Stimulated activated memory B cell treated with anti-CD40 and anti-IgM and Interleukin-4, amounts not matched to agents 10 μg/mL and 1 μg/mL and 100 μg/mL, for 72 hours (primary cell): ENCODE data around the gene ATP7B.
"Not testable (repeated sequence)": the region's sequence is repeated elsewhere in the genome, so short reads cannot be mapped to it uniquely, and the experiment has no call there.

Experiments
- ATAC-seq: fragments of 150-1000 bp; cut with Tn5 transposase; 2 replicates; pipeline ENCODE4 v1.10.0; 2021
- H3K27ac Mint-ChIP-seq: one replicate; pipeline ENCODE4 v1.8.0; 2022; ENCODE audit warnings: mild to moderate bottlenecking, mixed read lengths
- H3K27me3 Mint-ChIP-seq: one replicate; pipeline ENCODE4 v1.8.0; 2022; ENCODE audit warnings: mixed read lengths
- H3K36me3 Mint-ChIP-seq: one replicate; pipeline ENCODE4 v1.8.0; 2022; ENCODE audit warnings: mixed read lengths
- H3K4me1 Mint-ChIP-seq: one replicate; pipeline ENCODE4 v1.8.0; 2022; ENCODE audit warnings: mixed read lengths
- H3K4me3 Mint-ChIP-seq: one replicate; pipeline ENCODE4 v1.8.0; 2022; ENCODE audit warnings: mild to moderate bottlenecking, moderate library complexity, mixed read lengths
- H3K9me3 Mint-ChIP-seq: one replicate; pipeline ENCODE4 v1.8.0; 2022; ENCODE audit warnings: mixed read lengths

Gene ATP7B

GRCh38 chr13:51916051-51916818, 95.0 kb downstream of the ATP7B start:
- no peak for ATAC-seq
- Mint-ChIP-seq H3K27ac (no peak overlapping the region), H3K36me3 (no peaks in the 10 kb centered on the region), H3K27me3 (peaks cover 20% of the 10 kb centered on the region), H3K9me3 (no peaks in the 10 kb centered on the region), H3K4me3 (no peak overlapping the region), H3K4me1 (peaks cover 13% of the 10 kb centered on the region)

- Mint-ChIP-seq H3K27ac (no peak overlapping the region), H3K4me3 (no peak overlapping the region), H3K9me3 (no peaks in the 10 kb centered on the region), H3K4me1 (peaks cover 27% of the 10 kb centered on the region), H3K27me3 (peaks cover 20% of the 10 kb centered on the region), H3K36me3 (no peaks in the 10 kb centered on the region)
- ATAC-seq: no peak
These were observed 97.1 kb downstream of the ATP7B start for GRCh38 chr13:51914137-51914493.

- no peak for ATAC-seq
- no peak overlapping the region for H3K4me3 Mint-ChIP-seq
- peaks cover 20% of the 10 kb centered on the region for H3K27me3 Mint-ChIP-seq
- H3K27ac Mint-ChIP-seq: no peak overlapping the region
- H3K9me3 Mint-ChIP-seq: no peaks in the 10 kb centered on the region
- no peaks in the 10 kb centered on the region for H3K36me3 Mint-ChIP-seq
- H3K4me1 Mint-ChIP-seq: peaks cover 32% of the 10 kb centered on the region
These were observed 97.7 kb downstream of the ATP7B start for GRCh38 chr13:51913421-51914136.

- no peaks in the 10 kb centered on the region for H3K9me3 Mint-ChIP-seq
- H3K27ac Mint-ChIP-seq: no peak overlapping the region
- peaks cover 32% of the 10 kb centered on the region for H3K4me1 Mint-ChIP-seq
- no peak for ATAC-seq
- no peaks in the 10 kb centered on the region for H3K36me3 Mint-ChIP-seq
- peaks cover 20% of the 10 kb centered on the region for H3K27me3 Mint-ChIP-seq
- no peak overlapping the region for H3K4me3 Mint-ChIP-seq
These were observed 98.6 kb downstream of the ATP7B start for GRCh38 chr13:51912511-51913225.

- ATAC-seq: no peak
- peaks cover 20% of the 10 kb centered on the region for H3K27me3 Mint-ChIP-seq
- no peak overlapping the region for H3K4me3 Mint-ChIP-seq
- no peaks in the 10 kb centered on the region for H3K36me3 Mint-ChIP-seq
- no peaks in the 10 kb centered on the region for H3K9me3 Mint-ChIP-seq
- H3K4me1 Mint-ChIP-seq: peaks cover 32% of the 10 kb centered on the region
- no peak overlapping the region for H3K27ac Mint-ChIP-seq
These were observed 99.2 kb downstream of the ATP7B start for GRCh38 chr13:51912091-51912490.

- no peaks in the 10 kb centered on the region for H3K9me3 Mint-ChIP-seq
- H3K27me3 Mint-ChIP-seq: peaks cover 20% of the 10 kb centered on the region
- ATAC-seq: no peak
- no peaks in the 10 kb centered on the region for H3K36me3 Mint-ChIP-seq
- H3K27ac Mint-ChIP-seq: no peak overlapping the region
- no peak overlapping the region for H3K4me3 Mint-ChIP-seq
- H3K4me1 Mint-ChIP-seq: peaks cover 32% of the 10 kb centered on the region
These were observed 100.7 kb downstream of the ATP7B start for GRCh38 chr13:51910508-51910907.

- Mint-ChIP-seq H3K27ac (peak overlapping the region; percentile 48), H3K27me3 (peaks cover 26% of the 10 kb centered on the region), H3K4me1 (peaks cover 32% of the 10 kb centered on the region)
- H3K4me3 Mint-ChIP-seq, H3K36me3 Mint-ChIP-seq, H3K9me3 Mint-ChIP-seq, ATAC-seq: not testable (repeated sequence)
These were observed 102.0 kb downstream of the ATP7B start for GRCh38 chr13:51909265-51909664.

- no peak overlapping the region for H3K4me3 Mint-ChIP-seq
- no peaks in the 10 kb centered on the region for H3K9me3 Mint-ChIP-seq
- peaks cover 13% of the 10 kb centered on the region for H3K27me3 Mint-ChIP-seq
- peaks cover 19% of the 10 kb centered on the region for H3K4me1 Mint-ChIP-seq
- H3K27ac Mint-ChIP-seq: no peak overlapping the region
- ATAC-seq: no peak
- H3K36me3 Mint-ChIP-seq: no peaks in the 10 kb centered on the region
These were observed 104.1 kb downstream of the ATP7B start for GRCh38 chr13:51907040-51907732.

- Mint-ChIP-seq H3K4me3 (no peak overlapping the region), H3K9me3 (no peaks in the 10 kb centered on the region), H3K36me3 (no peaks in the 10 kb centered on the region), H3K4me1 (peaks cover 19% of the 10 kb centered on the region), H3K27me3 (peaks cover 9% of the 10 kb centered on the region), H3K27ac (no peak overlapping the region)
- ATAC-seq: no peak
These were observed 104.7 kb downstream of the ATP7B start for GRCh38 chr13:51906581-51906980.

GRCh38 chr13:51905787-51906186, 105.5 kb downstream of the ATP7B start:
- Mint-ChIP-seq H3K4me1 (peaks cover 19% of the 10 kb centered on the region), H3K27me3 (peaks cover 9% of the 10 kb centered on the region), H3K9me3 (no peaks in the 10 kb centered on the region), H3K27ac (no peak overlapping the region), H3K4me3 (no peak overlapping the region), H3K36me3 (no peaks in the 10 kb centered on the region)
- ATAC-seq: no peak

- Mint-ChIP-seq H3K27ac (no peak overlapping the region), H3K27me3 (peaks cover 9% of the 10 kb centered on the region), H3K36me3 (no peaks in the 10 kb centered on the region), H3K4me3 (no peak overlapping the region), H3K9me3 (no peaks in the 10 kb centered on the region), H3K4me1 (no peaks in the 10 kb centered on the region)
- ATAC-seq: no peak
These were observed 108.5 kb downstream of the ATP7B start for GRCh38 chr13:51902776-51903175.

- H3K36me3 Mint-ChIP-seq: no peaks in the 10 kb centered on the region
- H3K4me3 Mint-ChIP-seq: no peak overlapping the region
- no peaks in the 10 kb centered on the region for H3K9me3 Mint-ChIP-seq
- no peak for ATAC-seq
- no peaks in the 10 kb centered on the region for H3K4me1 Mint-ChIP-seq
- no peak overlapping the region for H3K27ac Mint-ChIP-seq
- peaks cover 17% of the 10 kb centered on the region for H3K27me3 Mint-ChIP-seq
These were observed 110.8 kb downstream of the ATP7B start for GRCh38 chr13:51900471-51900870.

- Mint-ChIP-seq H3K27me3 (peaks cover 45% of the 10 kb centered on the region), H3K27ac (no peak overlapping the region), H3K4me3 (no peak overlapping the region), H3K36me3 (no peaks in the 10 kb centered on the region), H3K4me1 (no peaks in the 10 kb centered on the region), H3K9me3 (no peaks in the 10 kb centered on the region)
- peak; percentile 76 for ATAC-seq
These were observed 115.1 kb downstream of the ATP7B start for GRCh38 chr13:51895906-51896888.

GRCh38 chr13:51894239-51894638, 117.0 kb downstream of the ATP7B start:
- no peak for ATAC-seq

More at GRCh38 chr13:51894239-51894638, 117.0 kb downstream of the ATP7B start:
- peaks cover 63% of the 10 kb centered on the region for H3K27me3 Mint-ChIP-seq
- H3K27ac Mint-ChIP-seq: no peak overlapping the region
- no peak overlapping the region for H3K4me3 Mint-ChIP-seq
- H3K4me1 Mint-ChIP-seq: no peaks in the 10 kb centered on the region
- H3K36me3 Mint-ChIP-seq: no peaks in the 10 kb centered on the region
- H3K9me3 Mint-ChIP-seq: no peaks in the 10 kb centered on the region
